ENCODE measurements around the gene TUBB2B. TPM values are rescaled to one million over a fixed set of nuclear protein-coding genes. Genes with fewer than 3 reads are reported as not detected.
A peak's percentile ranks its signal among the peaks of the same experiment; 100 is the strongest.

TUBB2B gene
- total and polyA plus RNA-seq, 8 donors = 1.9 to 17.6 (median 5.3) TPM

GRCh38 chr6:3205913-3206312 lies 21.5 kb downstream of the TUBB2B start:
- TF ChIP-seq CTCF (IDR thresholded peaks at IDR 0.05) = no peak
- no peak overlapping the region for H3K4me3 ChIP-seq
- intact Hi-C loops (cut with DNase I) = no loop called here
- H3K4me1 ChIP-seq = no peaks in the 10 kb centered on the region
- H3K27ac ChIP-seq = no peak overlapping the region
- FAIRE-seq (no peak), ATAC-seq (peak in 1 of 4 donors; percentile 34), DNase-seq (no peak)
- H3K27me3 ChIP-seq = no peaks in the 10 kb centered on the region
- no peaks in the 10 kb centered on the region for H3K36me3 ChIP-seq
- WGBS, 2 donors = 86 to 87% methylated on average over 4 of the region's 4 CpGs
- no peaks in the 10 kb centered on the region for H3K9me3 ChIP-seq

DNA sequence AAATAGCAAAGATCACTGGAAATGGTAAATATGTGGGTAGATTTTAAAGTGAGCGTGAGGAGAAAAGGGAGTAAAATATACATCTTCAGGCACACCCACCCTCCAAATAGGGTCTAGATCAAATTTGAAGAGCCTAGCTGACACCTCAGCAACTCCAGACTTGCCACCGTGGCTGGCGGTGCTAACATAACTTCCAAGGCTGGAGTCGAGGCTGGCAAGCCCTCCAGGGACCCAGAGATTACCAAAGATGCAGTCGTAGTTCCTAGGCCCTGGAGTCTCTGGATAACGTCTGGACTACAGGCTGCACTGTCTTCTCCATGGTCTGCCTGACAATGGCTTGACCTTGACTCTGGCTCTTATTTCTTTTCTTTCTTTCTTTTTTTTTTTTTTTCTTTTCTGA lies 22.5 kb downstream of the TUBB2B start:
- no peak for FAIRE-seq
- Histone ChIP-seq H3K9me3 (no peaks in the 10 kb centered on the region), H3K27me3 (no peaks in the 10 kb centered on the region), H3K36me3 (no peaks in the 10 kb centered on the region), H3K4me1 (no peaks in the 10 kb centered on the region), H3K4me3 (no peak overlapping the region), H3K27ac (no peak overlapping the region)
- WGBS, 2 donors = 88 to 89% methylated on average over 6 of the region's 6 CpGs
- no peak for DNase-seq
- no peak for ATAC-seq
- intact Hi-C loops (cut with DNase I) = no loop called here
- TF ChIP-seq CTCF (IDR thresholded peaks at IDR 0.05) = no peak

GRCh38 chr6:3202999-3203696 lies 24.3 kb downstream of the TUBB2B start:
- Histone ChIP-seq H3K27ac (no peak overlapping the region), H3K36me3 (no peaks in the 10 kb centered on the region), H3K4me3 (no peak overlapping the region), H3K27me3 (no peaks in the 10 kb centered on the region), H3K9me3 (no peaks in the 10 kb centered on the region), H3K4me1 (no peaks in the 10 kb centered on the region)
- DNase-seq (no peak), ATAC-seq (no peak), FAIRE-seq (no peak)
- intact Hi-C loops (cut with DNase I) = no loop called here
- no peak for TF ChIP-seq CTCF (IDR thresholded peaks at IDR 0.05)
- 64 to 75% methylated on average over 7 of the region's 7 CpGs for WGBS, 2 donors

GRCh38 chr6:3201388-3201787 lies 26.1 kb downstream of the TUBB2B start:
- H3K27ac ChIP-seq = no peak overlapping the region
- no peak for DNase-seq
- ATAC-seq = no peak
- H3K4me1 ChIP-seq = peaks cover 0 to 5% (median 0%) of the 10 kb centered on the region in 3 donors
- no peak overlapping the region for H3K4me3 ChIP-seq
- 94 to 96% methylated on average over 2 of the region's 2 CpGs for WGBS, 2 donors
- intact Hi-C loops (cut with DNase I) = no loop called here
- no peaks in the 10 kb centered on the region for H3K9me3 ChIP-seq
- TF ChIP-seq CTCF (IDR thresholded peaks at IDR 0.05) = no peak
- H3K27me3 ChIP-seq = no peaks in the 10 kb centered on the region
- no peak for FAIRE-seq
- no peaks in the 10 kb centered on the region for H3K36me3 ChIP-seq

DNA sequence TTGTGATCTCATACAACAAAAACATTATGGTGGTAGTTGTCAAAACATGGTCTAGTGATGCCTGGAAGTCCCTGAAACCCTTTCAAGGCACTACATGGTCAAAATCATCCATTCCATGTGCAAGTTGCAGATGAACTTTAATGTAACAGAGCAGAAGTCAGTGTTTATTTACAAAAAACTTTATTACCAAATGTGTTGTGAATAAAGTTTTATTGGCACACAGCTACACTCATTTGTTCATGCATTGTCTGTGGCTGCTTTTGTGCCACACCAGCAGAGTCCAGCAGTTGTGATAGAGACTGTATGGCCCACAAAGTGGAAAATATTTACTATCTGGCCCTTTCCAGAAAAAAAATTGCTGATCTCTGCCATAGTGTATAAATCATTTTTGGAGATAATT lies 26.8 kb downstream of the TUBB2B start:
- no peak for TF ChIP-seq CTCF (IDR thresholded peaks at IDR 0.05)
- Histone ChIP-seq H3K9me3 (no peaks in the 10 kb centered on the region), H3K27me3 (no peaks in the 10 kb centered on the region), H3K4me3 (no peak overlapping the region), H3K4me1 (peaks cover 0 to 5% (median 0%) of the 10 kb centered on the region in 3 donors), H3K27ac (no peak overlapping the region), H3K36me3 (no peaks in the 10 kb centered on the region)
- FAIRE-seq = no peak
- no peak for ATAC-seq
- intact Hi-C loops (cut with DNase I) = no loop called here
- DNase-seq = no peak

Measured in pancreas (tissue), 10 donors.